ENCODE results near the gene OCRL. TPM values are rescaled to one million over a fixed set of nuclear protein-coding genes. Genes with fewer than 3 reads are reported as not detected.
"Not testable (repeated sequence)": the region's sequence is repeated elsewhere in the genome, so short reads cannot be mapped to it uniquely, and the experiment has no call there.

OCRL gene
- total RNA-seq, 2 experiments from 2014 or later = 1.4 to 2.2 TPM

GRCh38 chrX:129554816-129555215 is 14.8 kb downstream of the OCRL start:
- H3K4me1 Mint-ChIP-seq; H3K36me3 Mint-ChIP-seq; DNase-seq; ATAC-seq (ENCODE audit: low read depth); H3K27me3 Mint-ChIP-seq; POLR2A ChIA-PET; H3K9me3 Mint-ChIP-seq; H3K27ac Mint-ChIP-seq; H3K4me3 Mint-ChIP-seq: not testable (repeated sequence)

- DNase-seq (no peak), ATAC-seq (ENCODE audit: low read depth) (no peak)
- Mint-ChIP-seq H3K9me3 (no peaks in the 10 kb centered on the region), H3K27ac (no peak overlapping the region), H3K27me3 (no peaks in the 10 kb centered on the region), H3K4me1 (no peaks in the 10 kb centered on the region), H3K4me3 (no peak overlapping the region), H3K36me3 (peaks cover 4% of the 10 kb centered on the region)
- POLR2A ChIA-PET = no interaction called here
Observed at GRCh38 chrX:129556806-129557315, 16.8 kb downstream of the OCRL start.

- POLR2A ChIA-PET = no interaction called here
- ATAC-seq (ENCODE audit: low read depth) (no peak), DNase-seq (no peak)
- Mint-ChIP-seq H3K27ac (no peak overlapping the region), H3K9me3 (no peaks in the 10 kb centered on the region), H3K27me3 (no peaks in the 10 kb centered on the region), H3K4me3 (no peak overlapping the region), H3K4me1 (no peaks in the 10 kb centered on the region), H3K36me3 (peaks cover 9% of the 10 kb centered on the region)
Observed at GRCh38 chrX:129557844-129558480, 17.9 kb downstream of the OCRL start.

GRCh38 chrX:129559783-129560182 is 19.7 kb downstream of the OCRL start:
- no peaks in the 10 kb centered on the region for H3K27me3 Mint-ChIP-seq
- peaks cover 11% of the 10 kb centered on the region for H3K36me3 Mint-ChIP-seq
- POLR2A ChIA-PET = no interaction called here
- ATAC-seq (ENCODE audit: low read depth) (no peak), DNase-seq (no peak)
- H3K27ac Mint-ChIP-seq = no peak overlapping the region
- no peaks in the 10 kb centered on the region for H3K4me1 Mint-ChIP-seq
- H3K9me3 Mint-ChIP-seq = no peaks in the 10 kb centered on the region
- H3K4me3 Mint-ChIP-seq = no peak overlapping the region

GRCh38 chrX:129561453-129561852 is 21.4 kb downstream of the OCRL start:
- POLR2A ChIA-PET = no interaction called here
- Mint-ChIP-seq H3K4me1 (peaks cover 6% of the 10 kb centered on the region), H3K36me3 (peaks cover 12% of the 10 kb centered on the region), H3K27ac (no peak overlapping the region), H3K27me3 (no peaks in the 10 kb centered on the region), H3K9me3 (no peaks in the 10 kb centered on the region), H3K4me3 (no peak overlapping the region)
- ATAC-seq (ENCODE audit: low read depth) (no peak), DNase-seq (no peak)

- H3K4me3 Mint-ChIP-seq; H3K27ac Mint-ChIP-seq; H3K4me1 Mint-ChIP-seq; H3K9me3 Mint-ChIP-seq; H3K27me3 Mint-ChIP-seq; ATAC-seq (ENCODE audit: low read depth); POLR2A ChIA-PET; DNase-seq: not testable (repeated sequence)
- H3K36me3 Mint-ChIP-seq = peaks cover 12% of the 10 kb centered on the region
Observed at GRCh38 chrX:129564345-129564744, 24.3 kb downstream of the OCRL start.

- Mint-ChIP-seq H3K36me3 (peaks cover 12% of the 10 kb centered on the region), H3K9me3 (no peaks in the 10 kb centered on the region), H3K4me3 (no peak overlapping the region), H3K27ac (no peak overlapping the region), H3K4me1 (peaks cover 6% of the 10 kb centered on the region), H3K27me3 (no peaks in the 10 kb centered on the region)
- ATAC-seq (ENCODE audit: low read depth) = no peak
- POLR2A ChIA-PET = no interaction called here
- no peak for DNase-seq
Observed at GRCh38 chrX:129565046-129565650, 25.1 kb downstream of the OCRL start.

GRCh38 chrX:129566073-129566472 is 26.0 kb downstream of the OCRL start:
- no peak overlapping the region for H3K4me3 Mint-ChIP-seq
- H3K9me3 Mint-ChIP-seq = no peaks in the 10 kb centered on the region
- no peak overlapping the region for H3K27ac Mint-ChIP-seq
- H3K27me3 Mint-ChIP-seq = no peaks in the 10 kb centered on the region
- POLR2A ChIA-PET = no interaction called here
- ATAC-seq (ENCODE audit: low read depth) (no peak), DNase-seq (no peak)
- H3K4me1 Mint-ChIP-seq = peaks cover 6% of the 10 kb centered on the region
- peaks cover 13% of the 10 kb centered on the region for H3K36me3 Mint-ChIP-seq

GRCh38 chrX:129568349-129568748 is 28.3 kb downstream of the OCRL start:
- DNase-seq (no peak), ATAC-seq (ENCODE audit: low read depth) (no peak)
- Mint-ChIP-seq H3K9me3 (no peaks in the 10 kb centered on the region), H3K4me3 (no peak overlapping the region), H3K36me3 (peaks cover 7% of the 10 kb centered on the region), H3K27me3 (no peaks in the 10 kb centered on the region), H3K4me1 (peaks cover 6% of the 10 kb centered on the region), H3K27ac (no peak overlapping the region)
- POLR2A ChIA-PET = no interaction called here

GRCh38 chrX:129572422-129572821 is 32.4 kb downstream of the OCRL start:
- ATAC-seq (ENCODE audit: low read depth) (no peak), DNase-seq (no peak)
- Mint-ChIP-seq H3K4me1 (peaks cover 2% of the 10 kb centered on the region), H3K27me3 (no peaks in the 10 kb centered on the region), H3K27ac (no peak overlapping the region), H3K36me3 (peaks cover 5% of the 10 kb centered on the region), H3K9me3 (no peaks in the 10 kb centered on the region), H3K4me3 (no peak overlapping the region)
- POLR2A ChIA-PET = no interaction called here

- H3K4me1 Mint-ChIP-seq, POLR2A ChIA-PET, H3K27ac Mint-ChIP-seq: not testable (repeated sequence)
Observed at GRCh38 chrX:129573652-129574051, 33.6 kb downstream of the OCRL start.

GRCh38 chrX:129574214-129574613 is 34.2 kb downstream of the OCRL start:
- Mint-ChIP-seq H3K9me3 (no peaks in the 10 kb centered on the region), H3K4me1 (peaks cover 2% of the 10 kb centered on the region), H3K27ac (no peak overlapping the region), H3K36me3 (peaks cover 5% of the 10 kb centered on the region), H3K4me3 (no peak overlapping the region), H3K27me3 (no peaks in the 10 kb centered on the region)
- ATAC-seq (ENCODE audit: low read depth) = no peak
- POLR2A ChIA-PET = no interaction called here
- no peak for DNase-seq

More at GRCh38 chrX:129573652-129574051, 33.6 kb downstream of the OCRL start:
- not testable (repeated sequence) for H3K36me3 Mint-ChIP-seq; DNase-seq; H3K4me3 Mint-ChIP-seq; ATAC-seq (ENCODE audit: low read depth); H3K9me3 Mint-ChIP-seq; H3K27me3 Mint-ChIP-seq

- Mint-ChIP-seq H3K27me3 (no peaks in the 10 kb centered on the region), H3K4me3 (no peak overlapping the region), H3K9me3 (no peaks in the 10 kb centered on the region), H3K4me1 (peaks cover 2% of the 10 kb centered on the region), H3K36me3 (peaks cover 3% of the 10 kb centered on the region), H3K27ac (no peak overlapping the region)
- ATAC-seq (ENCODE audit: low read depth) = no peak
- POLR2A ChIA-PET = no interaction called here
- DNase-seq = no peak
Observed at GRCh38 chrX:129576539-129576938, 36.5 kb downstream of the OCRL start.

- Mint-ChIP-seq H3K27ac (no peak overlapping the region), H3K4me3 (no peak overlapping the region), H3K4me1 (peaks cover 2% of the 10 kb centered on the region), H3K27me3 (no peaks in the 10 kb centered on the region), H3K9me3 (no peaks in the 10 kb centered on the region), H3K36me3 (peaks cover 3% of the 10 kb centered on the region)
- DNase-seq (no peak), ATAC-seq (ENCODE audit: low read depth) (no peak)
- POLR2A ChIA-PET = no interaction called here
Observed at GRCh38 chrX:129577473-129577872, 37.4 kb downstream of the OCRL start.
